Endothelial cell of umbilical vein (primary cell): ENCODE measurements around the gene USH1C. TPM values are rescaled to one million over a fixed set of nuclear protein-coding genes. Genes with fewer than 3 reads are reported as not detected.

Experiments
- BruUV-seq: library from RNA; stranded (reverse); fragments of 400-500 nt; replicated peaks from 2 replicates; lab custom pipeline; 2021; lab: Mats Ljungman, UMichigan
- CTCF ChIA-PET: fragments of 300-600, 350-600 bp; sonication (Branson Sonifier 250); formaldehyde crosslinking; loops from one replicate; lab custom pipeline; 2021; ENCODE audit warnings: antibody characterized with exemption, inconsistent platforms; lab: Charles Lee
- POLR2A ChIA-PET: fragments of 300-600, 350-600 bp; sonication (Branson Sonifier 250); formaldehyde crosslinking; loops from one replicate; lab custom pipeline; 2021; ENCODE audit warnings: antibody characterized with exemption, inconsistent platforms; lab: Charles Lee
- DNase-seq: peaks from one replicate; pipeline ENCODE4 v3.0.0-alpha.2; 2011; ENCODE audit warnings: low read depth, low spot score
- FAIRE-seq: peaks from 2 replicates; lab custom pipeline; 2011; peaks lifted over from hg19 to GRCh38; lab: Jason Lieb, UNC
- H2AFZ ChIP-seq: 2 replicates; pipeline ENCODE4 v1.6.0; 2012; ENCODE audit warnings: low read depth, low read length, control low read depth, inconsistent platforms
- H3K27ac ChIP-seq: 2 replicates; pipeline ENCODE4 v1.5.1; 2011; ENCODE audit warnings: low read depth, mild to moderate bottlenecking, control low read depth, low read length, moderate library complexity; ENCODE audit not compliant: insufficient read depth
- H3K27me3 ChIP-seq, 2 experiments: 2 replicates each; pipeline versions ENCODE4 v1.6.0 to v1.6.1; 2011; ENCODE audit warnings: low read length in 2 of 2, mixed read lengths in 1 of 2; ENCODE audit not compliant: control insufficient read depth in 2 of 2, insufficient read depth in 2 of 2
- H3K36me3 ChIP-seq, 2 experiments: 2 replicates in 1 of 2; 3 replicates in 1 of 2; pipeline ENCODE4 v1.5.1; 2011; ENCODE audit warnings: low read length in 2 of 2, mild to moderate bottlenecking in 1 of 2, moderate library complexity in 1 of 2; ENCODE audit not compliant: control insufficient read depth in 2 of 2, insufficient read depth in 2 of 2; ENCODE audit errors: extremely low read depth in 1 of 2
- H3K4me1 ChIP-seq: 3 replicates; pipeline ENCODE4 v1.5.1; 2011; ENCODE audit warnings: mild to moderate bottlenecking, low read length; ENCODE audit not compliant: control insufficient read depth, insufficient read depth; ENCODE audit errors: extremely low read depth
- H3K4me2 ChIP-seq: 2 replicates; pipeline ENCODE4 v1.6.1; 2011; ENCODE audit warnings: low read length, control low read depth, mixed read lengths; ENCODE audit not compliant: insufficient read depth
- H3K4me3 ChIP-seq, 3 experiments: fragments of 200-600 bp in 1 of 3; sonication (generic), shearing (Covaris generic) in 1 of 3; replicated peaks in 1 of 3; 2 replicates each; pipeline ENCODE4 v1.5.1; 2011 to 2016; ENCODE audit warnings: control low read depth in 3 of 3, low read length in 3 of 3, mild to moderate bottlenecking in 2 of 3, inconsistent platforms in 1 of 3, low read depth in 1 of 3, moderate library complexity in 1 of 3; ENCODE audit not compliant: insufficient read depth in 1 of 3
- H3K79me2 ChIP-seq: 2 replicates; pipeline ENCODE4 v1.6.0; 2012; ENCODE audit warnings: low read length, inconsistent platforms; ENCODE audit not compliant: control insufficient read depth, insufficient read depth
- H3K9ac ChIP-seq: replicated peaks from 2 replicates; pipeline ENCODE3; 2011; ENCODE audit warnings: low read length, control low read depth; ENCODE audit not compliant: insufficient read depth; ENCODE audit errors: extremely low read depth
- H3K9me1 ChIP-seq: replicated peaks from 3 replicates; pipeline ENCODE4 v1.6.0; 2011; ENCODE audit warnings: mild to moderate bottlenecking, low read length; ENCODE audit not compliant: control insufficient read depth, insufficient read depth; ENCODE audit errors: extremely low read depth
- H3K9me3 ChIP-seq: replicated peaks from 2 replicates; pipeline ENCODE4 v1.5.1; 2012; ENCODE audit warnings: low read length, inconsistent platforms; ENCODE audit not compliant: control insufficient read depth, insufficient read depth
- H4K20me1 ChIP-seq: replicated peaks from 2 replicates; pipeline ENCODE3; 2011; ENCODE audit warnings: mild to moderate bottlenecking, low read length; ENCODE audit not compliant: control insufficient read depth, insufficient read depth; ENCODE audit errors: extremely low read depth
- EZH2 ChIP-seq: IDR thresholded peaks from 2 replicates; pipeline ENCODE4 v1.6.1; 2012; ENCODE audit warnings: borderline replicate concordance, low read depth, mild to moderate bottlenecking, moderate library complexity, low read length, inconsistent platforms; ENCODE audit not compliant: severe bottlenecking
- FOS ChIP-seq: IDR thresholded peaks from 2 replicates; pipeline ENCODE4 v1.6.1; 2011; ENCODE audit warnings: mild to moderate bottlenecking, low read length, moderate library complexity, borderline replicate concordance; ENCODE audit not compliant: insufficient read depth
- GATA2 ChIP-seq: IDR thresholded peaks from 2 replicates; pipeline ENCODE4 v1.7.0; 2011; ENCODE audit warnings: low read depth, mild to moderate bottlenecking, moderate library complexity, mixed read lengths, low read length; ENCODE audit not compliant: insufficient read length, insufficient read depth
- JUN ChIP-seq: IDR thresholded peaks from 2 replicates; pipeline ENCODE4 v1.6.1; 2011; ENCODE audit warnings: borderline replicate concordance, low read depth; ENCODE audit not compliant: insufficient read length, insufficient read depth
- MYC ChIP-seq: IDR thresholded peaks from one replicate; pipeline ENCODE4 v1.6.1; 2011; ENCODE audit warnings: mild to moderate bottlenecking, low read depth, low read length
- POLR2A ChIP-seq: IDR thresholded peaks from 2 replicates; pipeline ENCODE4 v1.6.1; 2012; ENCODE audit warnings: low read depth, mild to moderate bottlenecking, control low read depth, low read length
- POLR2AphosphoS5 ChIP-seq: IDR thresholded peaks from 2 replicates; pipeline ENCODE4 v1.6.1; 2012; ENCODE audit warnings: low read depth, mild to moderate bottlenecking, control low read depth, low read length, moderate library complexity; ENCODE audit not compliant: insufficient read depth
- dilution Hi-C: fragments of 300-500 bp; cut with MboI; formaldehyde crosslinking; loops from one replicate; pipeline ENCODE4 v1.15.0; 2019; ENCODE audit warnings: low sequenced_read_pairs; ENCODE audit not compliant: extremely low pct_ligation_motif_present
- intact Hi-C: fragments of 100-400 bp; cut with micrococcal nuclease; formaldehyde crosslinking; loops from one replicate; pipeline ENCODE4 v1.10.0; 2022
- polyA plus RNA-seq, 4 experiments: library from polyadenylated mRNA; depleted of rRNA in 3 of 4; stranded (reverse) in 3 of 4; unstranded in 1 of 4; fragments of >200 nt; gene quantifications; 2 replicates each; pipeline versions ENCODE4 v1.2.1 to v1.2.3, GENCODE V29; 2011 to 2012; ENCODE audit warnings: missing spikeins in 1 of 4
- total RNA-seq: library from RNA; stranded (reverse); gene quantifications from 2 replicates; pipeline ENCODE4 v1.2.3, GENCODE V29; 2021
- TF ChIP-seq, protein P1 (sequence below): IDR thresholded peaks from 2 replicates; pipeline ENCODE4 v1.6.1; 2011; ENCODE audit not compliant: insufficient read depth, insufficient read length
- TF ChIP-seq, protein P2 (sequence below), 2 donors: IDR thresholded peaks; 1 replicate in 1 of 2; 2 replicates in 1 of 2; pipeline ENCODE4 v1.5.1; 2011; ENCODE audit warnings: low read length in 2 of 2, mild to moderate bottlenecking in 2 of 2, moderate library complexity in 2 of 2, control low read depth in 1 of 2, inconsistent platforms in 1 of 2, low read depth in 1 of 2; ENCODE audit not compliant: insufficient read depth in 1 of 2; ENCODE audit errors: extremely low read depth in 1 of 2

The USH1C gene
- total and polyA plus RNA-seq, 2 donors (not counting 3 experiments of a cell fraction or from before 2014, with no cell fraction given): not detected

DNA sequence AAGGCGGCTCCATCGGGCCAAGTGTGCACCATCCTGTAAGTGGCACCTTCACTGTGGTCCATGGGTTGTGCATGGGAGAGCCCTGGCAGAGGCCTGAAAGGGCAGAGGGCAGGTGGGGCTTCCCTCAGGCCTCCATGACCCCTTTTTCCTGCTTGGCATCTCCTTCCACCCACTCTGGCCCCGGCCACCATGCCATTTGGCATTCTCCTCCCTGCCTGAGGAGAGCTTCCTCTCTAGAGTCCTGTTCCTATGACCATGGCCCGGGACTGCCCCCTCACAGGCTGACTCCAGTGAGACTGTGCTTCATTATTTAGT is 7.8 kb upstream of the USH1C start:
- dilution Hi-C loops (no loop called here), intact Hi-C loops (no loop called here)
- no peak overlapping the region for H3K4me3 ChIP-seq
- no peaks in the 10 kb centered on the region for H3K4me1 ChIP-seq
- H4K20me1 ChIP-seq: no peaks in the 10 kb centered on the region
- DNase-seq: no peak
- H2AFZ ChIP-seq: no peak overlapping the region
- TF ChIP-seq, protein P1, sequence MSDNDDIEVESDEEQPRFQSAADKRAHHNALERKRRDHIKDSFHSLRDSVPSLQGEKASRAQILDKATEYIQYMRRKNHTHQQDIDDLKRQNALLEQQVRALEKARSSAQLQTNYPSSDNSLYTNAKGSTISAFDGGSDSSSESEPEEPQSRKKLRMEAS: no peak
- TF ChIP-seq, protein P2, sequence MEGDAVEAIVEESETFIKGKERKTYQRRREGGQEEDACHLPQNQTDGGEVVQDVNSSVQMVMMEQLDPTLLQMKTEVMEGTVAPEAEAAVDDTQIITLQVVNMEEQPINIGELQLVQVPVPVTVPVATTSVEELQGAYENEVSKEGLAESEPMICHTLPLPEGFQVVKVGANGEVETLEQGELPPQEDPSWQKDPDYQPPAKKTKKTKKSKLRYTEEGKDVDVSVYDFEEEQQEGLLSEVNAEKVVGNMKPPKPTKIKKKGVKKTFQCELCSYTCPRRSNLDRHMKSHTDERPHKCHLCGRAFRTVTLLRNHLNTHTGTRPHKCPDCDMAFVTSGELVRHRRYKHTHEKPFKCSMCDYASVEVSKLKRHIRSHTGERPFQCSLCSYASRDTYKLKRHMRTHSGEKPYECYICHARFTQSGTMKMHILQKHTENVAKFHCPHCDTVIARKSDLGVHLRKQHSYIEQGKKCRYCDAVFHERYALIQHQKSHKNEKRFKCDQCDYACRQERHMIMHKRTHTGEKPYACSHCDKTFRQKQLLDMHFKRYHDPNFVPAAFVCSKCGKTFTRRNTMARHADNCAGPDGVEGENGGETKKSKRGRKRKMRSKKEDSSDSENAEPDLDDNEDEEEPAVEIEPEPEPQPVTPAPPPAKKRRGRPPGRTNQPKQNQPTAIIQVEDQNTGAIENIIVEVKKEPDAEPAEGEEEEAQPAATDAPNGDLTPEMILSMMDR (IDR thresholded peaks at IDR 0.05; ENCODE audit: extremely low read depth in 1 of 2, insufficient read depth in 1 of 2, low read depth in 1 of 2, low read length in 2 of 2): no peak
- no peak for TF ChIP-seq POLR2AphosphoS5
- no peak for TF ChIP-seq POLR2A
- TF ChIP-seq GATA2: no peak
- TF ChIP-seq MYC: no peak
- no peak for TF ChIP-seq FOS
- no peak for TF ChIP-seq EZH2
- no peak for TF ChIP-seq JUN
- ChIA-PET POLR2A (no interaction called here), CTCF (no interaction called here)
- H3K79me2 ChIP-seq: no peaks in the 10 kb centered on the region
- no peaks in the 10 kb centered on the region for H3K9me1 ChIP-seq
- H3K9me3 ChIP-seq: no peaks in the 10 kb centered on the region
- no peak overlapping the region for H3K4me2 ChIP-seq
- H3K9ac ChIP-seq: no peak overlapping the region
- no TSS peak for BruUV-seq
- H3K27me3 ChIP-seq: peaks cover 0 to 4% of the 10 kb centered on the region in 2 experiments
- no peak overlapping the region for H3K27ac ChIP-seq
- no peaks in the 10 kb centered on the region for H3K36me3 ChIP-seq
- FAIRE-seq: no peak
